HepG2 (cell line): ENCODE measurements around the gene ENDOD1. TPM values are rescaled to one million over a fixed set of nuclear protein-coding genes. Genes with fewer than 3 reads are reported as not detected.

Experiments
- ATAC-seq: fragments of 200-7000 bp; cut with Tn5 transposase; 3 replicates; pipeline ENCODE4 v1.9.1; 2020; ENCODE audit warnings: mild to moderate bottlenecking, moderate library complexity
- BruUV-seq: library from RNA; stranded (reverse); fragments of 400-500 nt; replicated peaks from 2 replicates; lab custom pipeline; 2021; lab: Mats Ljungman, UMichigan
- CTCF ChIA-PET: fragments of 300-600 bp; formaldehyde crosslinking; extraction: SDS; loops from one replicate; lab custom pipeline; 2021; ENCODE audit warnings: low total read pairs, inconsistent platforms, low intra/inter-chr PET ratio; lab: Yijun Ruan, JAX
- POLR2A ChIA-PET: fragments of 350-600 bp; sonication (Branson Sonifier 250); formaldehyde crosslinking; loops from one replicate; lab custom pipeline; 2020; ENCODE audit warnings: antibody characterized with exemption, inconsistent platforms; lab: Yijun Ruan, JAX
- DNase-seq: peaks from one replicate; pipeline ENCODE4 v3.0.0-alpha.2; 2015; ENCODE audit warnings: low spot score
- FAIRE-seq: peaks from 3 replicates; lab custom pipeline; 2011; peaks lifted over from hg19 to GRCh38; lab: Jason Lieb, UNC
- H2AFZ ChIP-seq: one replicate; pipeline ENCODE4 v1.6.1; 2011; ENCODE audit warnings: low read length, inconsistent platforms
- H3K27ac ChIP-seq: fragments of 300-600 bp; 3 replicates; pipeline ENCODE4 v1.8.0; 2011; ENCODE audit warnings: mixed run types, mild to moderate bottlenecking, mixed read lengths, low read length, inconsistent platforms; ENCODE audit not compliant: insufficient read depth; ENCODE audit errors: extremely low read length
- H3K27me3 ChIP-seq, 2 experiments: fragments of 200-600 bp in 1 of 2; 2 replicates in 1 of 2; 3 replicates in 1 of 2; pipeline versions ENCODE4 v1.6.0 to v1.8.0; 2011; ENCODE audit warnings: low read length in 2 of 2, mild to moderate bottlenecking in 2 of 2, moderate library complexity in 2 of 2, inconsistent platforms in 1 of 2; ENCODE audit not compliant: insufficient read depth in 2 of 2, control insufficient read depth in 1 of 2
- H3K36me3 ChIP-seq, 2 experiments: fragments of 200-600 bp in 1 of 2; replicated peaks in 1 of 2; 2 replicates in 1 of 2; 3 replicates in 1 of 2; pipeline versions ENCODE4 v1.5.1 to v1.8.0; 2011; ENCODE audit warnings: low read length in 2 of 2, inconsistent platforms in 1 of 2; ENCODE audit not compliant: insufficient read depth in 2 of 2, control insufficient read depth in 1 of 2
- H3K4me1 ChIP-seq: 2 replicates; pipeline ENCODE4 v1.5.1; 2012; ENCODE audit warnings: low read length, inconsistent platforms; ENCODE audit not compliant: insufficient read depth
- H3K4me2 ChIP-seq: 2 replicates; pipeline ENCODE4 v1.6.0; 2011; ENCODE audit warnings: low read depth, low read length, inconsistent platforms
- H3K4me3 ChIP-seq, 3 experiments: fragments of 200-600 bp in 1 of 3; sonication (generic), shearing (Covaris generic) in 1 of 3; replicated peaks in 1 of 3; 2 replicates each; pipeline ENCODE4 v1.5.1; 2011 to 2016; ENCODE audit warnings: low read length in 3 of 3, inconsistent platforms in 2 of 3, low read depth in 2 of 3, mild to moderate bottlenecking in 2 of 3, control low read depth in 1 of 3, mixed read lengths in 1 of 3; ENCODE audit not compliant: insufficient read depth in 1 of 3
- H3K79me2 ChIP-seq: one replicate; pipeline ENCODE4 v1.6.1; 2011; ENCODE audit warnings: low read length, inconsistent platforms; ENCODE audit not compliant: insufficient read depth
- H3K9ac ChIP-seq: 2 replicates; pipeline ENCODE4 v1.6.0; 2011; ENCODE audit warnings: mild to moderate bottlenecking, low read depth, low read length, inconsistent platforms; ENCODE audit not compliant: insufficient read depth
- H3K9me3 ChIP-seq: 2 replicates; pipeline ENCODE4 v1.5.1; 2012; ENCODE audit warnings: mild to moderate bottlenecking, low read length
- H4K20me1 ChIP-seq: 2 replicates; pipeline ENCODE4 v1.6.0; 2011; ENCODE audit warnings: inconsistent platforms, mild to moderate bottlenecking, low read length, moderate library complexity; ENCODE audit not compliant: insufficient read depth
- AHDC1 ChIP-seq: sonication (generic); formaldehyde crosslinking; IDR thresholded peaks from 2 replicates; pipeline ENCODE4 v1.5.1; 2020; ENCODE audit warnings: mild to moderate bottlenecking, missing genetic modification reagents, borderline replicate concordance
- AKAP8 ChIP-seq: sonication (generic); formaldehyde crosslinking; IDR thresholded peaks from 2 replicates; pipeline ENCODE4 v1.5.1; 2020; ENCODE audit warnings: mild to moderate bottlenecking, missing genetic modification reagents
- ARNTL ChIP-seq: sonication (generic); formaldehyde crosslinking; IDR thresholded peaks from 2 replicates; pipeline ENCODE4 v1.4.0; 2020; ENCODE audit warnings: mild to moderate bottlenecking, missing genetic modification reagents
- ATF3 ChIP-seq: sonication (generic); formaldehyde crosslinking; IDR thresholded peaks from 2 replicates; pipeline ENCODE4 v1.4.0; 2020; ENCODE audit warnings: missing genetic modification reagents
- BCL3 ChIP-seq: sonication (generic); formaldehyde crosslinking; IDR thresholded peaks from 2 replicates; pipeline ENCODE4 v1.5.1; 2020; ENCODE audit warnings: mild to moderate bottlenecking, missing genetic modification reagents, moderate library complexity
- HMG20B ChIP-seq: conservative IDR thresholded peaks from 2 replicates; pipeline ENCODE4 v1.6.1; 2016; ENCODE audit warnings: missing genetic modification reagents, missing compliant biosample characterization
- PAXIP1 ChIP-seq: sonication (generic); formaldehyde crosslinking; conservative IDR thresholded peaks from 2 replicates; pipeline ENCODE4 v1.4.0; 2020; ENCODE audit warnings: mild to moderate bottlenecking, missing genetic modification reagents, moderate library complexity
- ZNF20 ChIP-seq: sonication (generic); formaldehyde crosslinking; IDR thresholded peaks from 2 replicates; pipeline ENCODE4 v1.4.0; 2020; ENCODE audit warnings: mild to moderate bottlenecking, moderate library complexity, missing genetic modification reagents
- ZNF629 ChIP-seq: sonication (generic); formaldehyde crosslinking; conservative IDR thresholded peaks from 2 replicates; pipeline ENCODE4 v1.5.0; 2020; ENCODE audit warnings: missing genetic modification reagents
- WGBS: methylation state at CpG from one replicate; pipeline ENCODE4 v1.1.6; 2017; ENCODE audit warnings: low lambda C conversion rate; 5-methylcytosine and 5-hydroxymethylcytosine counted together
- in situ Hi-C: cut with HindIII; loops from 2 replicates; pipeline ENCODE4 v1.10.0; 2017; ENCODE audit warnings: low pct_unique_long_range_greater_than_20kb; ENCODE audit not compliant: extremely low pct_ligation_motif_present
- intact Hi-C: fragments of 100-400 bp; cut with micrococcal nuclease; formaldehyde crosslinking; loops from one replicate; pipeline ENCODE4 v1.10.0; 2022; ENCODE audit not compliant: unreplicated experiment
- polyA plus RNA-seq, 8 experiments: library from polyadenylated mRNA; depleted of rRNA in 3 of 8; stranded (reverse) in 7 of 8; unstranded in 1 of 8; fragments of >200 nt; fragmentation: Illumina TruSeq in 4 of 8; extraction: Trizol in 4 of 8; gene quantifications; 2 replicates each; pipeline versions ENCODE4 v1.2.1 to v1.2.3, GENCODE V29; 2011 to 2016; ENCODE audit warnings: low read depth in 4 of 8, missing spikeins in 1 of 8, mixed read lengths in 1 of 8; ENCODE audit not compliant: insufficient read depth in 1 of 8
- total RNA-seq, 5 experiments: library from RNA; depleted of rRNA; stranded (reverse); fragments of >200 nt; fragmentation: Illumina TruSeq; extraction: Trizol; gene quantifications; 2 replicates each; pipeline ENCODE4 v1.2.3, GENCODE V29; 2016; ENCODE audit warnings: low read depth in 1 of 5

ENDOD1 gene
- total and polyA plus RNA-seq, 2 of the 13 experiments (the other 11 are each of a cell fraction or from before 2014, with no cell fraction given), result 2.0 to 6.8 TPM

GRCh38 chr11:95092549-95093324 is 3.1 kb downstream of the ENDOD1 start:
- BruUV-seq, result no TSS peak
- FAIRE-seq (peak; percentile 83), ATAC-seq (peak; percentile 66), DNase-seq (peak; percentile 85)
- Histone ChIP-seq H3K27me3 (0 out of 5 replicates have a peak, but pooled peaks cover 1 to 2% of the 10 kb centered on the region in 2 experiments), H2AFZ (no peak overlapping the region), H3K4me1 (peaks cover 44% of the 10 kb centered on the region), H3K4me3 (no peak overlapping the region), H3K9ac (no peak overlapping the region), H3K4me2 (peak overlapping the region; percentile 34), H3K36me3 (no peaks in the 10 kb centered on the region), H3K79me2 (no peaks in the 10 kb centered on the region), H3K27ac (no peak overlapping the region), H3K9me3 (no peaks in the 10 kb centered on the region), H4K20me1 (no peaks in the 10 kb centered on the region)
- 26% methylated on average over 4 of the region's 5 CpGs for WGBS
- intact Hi-C loops (no loop called here), in situ Hi-C loops (loop anchor here (25.0 kb wide), 1 partner anchor 145 kb away; the partner anchor contains the start of gene SESN3)
- POLR2A ChIA-PET, result interaction anchor here (1.6 kb wide), 1 partner anchor 25 kb away, joined by 20 read pairs; the partner anchor contains the start of gene SRSF8
- CTCF ChIA-PET, result no interaction called here
- TF ChIP-seq AKAP8 (CRISPR knock-in tag) (no peak), PAXIP1 (peak; percentile 20; the same call in 1 of the 2 replicates), ARNTL (CRISPR knock-in tag) (no peak), ZNF629 (no peak; the same call in 1 of the 2 replicates), HMG20B (CRISPR knock-in tag) (no peak), AHDC1 (no peak), BCL3 (CRISPR knock-in tag) (no peak), ZNF20 (CRISPR knock-in tag) (no peak), ATF3 (CRISPR knock-in tag) (peak; percentile 44; the same call in 1 of the 2 replicates)
